Measurements from ENCODE around the gene RTN4. TPM values are rescaled to one million over a fixed set of nuclear protein-coding genes. Genes with fewer than 3 reads are reported as not detected.

The RTN4 gene
- total and polyA plus RNA-seq, 2 experiments from 2014 or later: 218 to 221 TPM

DNA sequence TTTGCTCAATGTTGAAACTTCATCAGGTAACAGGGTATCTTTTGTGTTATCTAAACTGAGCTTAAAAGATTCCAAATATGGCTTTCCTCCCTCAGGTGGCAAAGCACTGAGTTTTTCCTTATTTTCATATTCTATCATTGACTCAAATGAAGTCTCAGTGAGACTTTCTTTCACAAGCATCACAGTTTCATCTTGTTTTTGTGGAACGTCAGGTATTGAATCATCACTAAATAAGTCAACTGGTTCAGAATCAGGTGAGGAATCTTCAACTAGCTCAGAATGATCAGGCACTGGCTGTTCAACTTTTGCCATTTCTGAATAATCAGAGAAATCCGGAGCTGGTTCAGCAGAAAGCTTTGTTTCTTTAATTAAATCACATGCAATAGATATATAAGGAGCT lies 24.6 kb downstream of the RTN4 start:
- H4K20me1 ChIP-seq (replicated peaks; ENCODE audit: insufficient read depth): peaks cover 37% of the 10 kb centered on the region
- Mint-ChIP-seq H3K4me1 (peaks cover 16% of the 10 kb centered on the region), H3K36me3 (ENCODE audit: low read depth) (no peaks in the 10 kb centered on the region; the same call in 2 of the 3 replicates), H3K27ac (no peak overlapping the region), H3K27me3 (ENCODE audit: insufficient read depth, low read depth, poor library complexity) (no peaks in the 10 kb centered on the region), H3K4me3 (no peak overlapping the region), H3K9me3 (no peaks in the 10 kb centered on the region)
- peaks cover 74% of the 10 kb centered on the region for H3K4me1 ChIP-seq (ENCODE audit: insufficient read depth)
- H3K4me3 ChIP-seq: no peak overlapping the region
- DNase-seq (ENCODE audit: low spot score) (no peak), ATAC-seq (no peak)
- no peaks in the 10 kb centered on the region for H3K9me2 ChIP-seq (ENCODE audit: insufficient read depth)
- 0 out of 2 replicates have a peak overlapping the region, but pooled peaks have one; percentile 5 for H3K27ac ChIP-seq (ENCODE audit: low read depth)
- peaks cover 98% of the 10 kb centered on the region for H3K79me2 ChIP-seq (replicated peaks; ENCODE audit: insufficient read depth)
- no peak overlapping the region for H2AFZ ChIP-seq
- no peaks in the 10 kb centered on the region for H3F3A ChIP-seq (replicated peaks; ENCODE audit: low read depth)
- H3K36me3 ChIP-seq (ENCODE audit: insufficient read depth): no peaks in the 10 kb centered on the region
- TF ChIP-seq CREB1 (CRISPR knock-in tag; IDR thresholded peaks at IDR 0.05; ENCODE audit: low read depth) (no peak), STAT1 (IDR thresholded peaks at IDR 0.05; ENCODE audit: unreplicated experiment) (no peak), POLR2AphosphoS5 (IDR thresholded peaks at IDR 0.05; ENCODE audit: low read depth) (no peak), NANOG (IDR thresholded peaks at IDR 0.05; ENCODE audit: borderline replicate concordance) (no peak), EZH2phosphoT487 (IDR thresholded peaks at IDR 0.05; ENCODE audit: unreplicated experiment) (no peak)
- TF ChIP-seq, protein P1, sequence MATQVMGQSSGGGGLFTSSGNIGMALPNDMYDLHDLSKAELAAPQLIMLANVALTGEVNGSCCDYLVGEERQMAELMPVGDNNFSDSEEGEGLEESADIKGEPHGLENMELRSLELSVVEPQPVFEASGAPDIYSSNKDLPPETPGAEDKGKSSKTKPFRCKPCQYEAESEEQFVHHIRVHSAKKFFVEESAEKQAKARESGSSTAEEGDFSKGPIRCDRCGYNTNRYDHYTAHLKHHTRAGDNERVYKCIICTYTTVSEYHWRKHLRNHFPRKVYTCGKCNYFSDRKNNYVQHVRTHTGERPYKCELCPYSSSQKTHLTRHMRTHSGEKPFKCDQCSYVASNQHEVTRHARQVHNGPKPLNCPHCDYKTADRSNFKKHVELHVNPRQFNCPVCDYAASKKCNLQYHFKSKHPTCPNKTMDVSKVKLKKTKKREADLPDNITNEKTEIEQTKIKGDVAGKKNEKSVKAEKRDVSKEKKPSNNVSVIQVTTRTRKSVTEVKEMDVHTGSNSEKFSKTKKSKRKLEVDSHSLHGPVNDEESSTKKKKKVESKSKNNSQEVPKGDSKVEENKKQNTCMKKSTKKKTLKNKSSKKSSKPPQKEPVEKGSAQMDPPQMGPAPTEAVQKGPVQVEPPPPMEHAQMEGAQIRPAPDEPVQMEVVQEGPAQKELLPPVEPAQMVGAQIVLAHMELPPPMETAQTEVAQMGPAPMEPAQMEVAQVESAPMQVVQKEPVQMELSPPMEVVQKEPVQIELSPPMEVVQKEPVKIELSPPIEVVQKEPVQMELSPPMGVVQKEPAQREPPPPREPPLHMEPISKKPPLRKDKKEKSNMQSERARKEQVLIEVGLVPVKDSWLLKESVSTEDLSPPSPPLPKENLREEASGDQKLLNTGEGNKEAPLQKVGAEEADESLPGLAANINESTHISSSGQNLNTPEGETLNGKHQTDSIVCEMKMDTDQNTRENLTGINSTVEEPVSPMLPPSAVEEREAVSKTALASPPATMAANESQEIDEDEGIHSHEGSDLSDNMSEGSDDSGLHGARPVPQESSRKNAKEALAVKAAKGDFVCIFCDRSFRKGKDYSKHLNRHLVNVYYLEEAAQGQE (IDR thresholded peaks at IDR 0.05; ENCODE audit: unreplicated experiment): no peak
- TF ChIP-seq, protein P2, sequence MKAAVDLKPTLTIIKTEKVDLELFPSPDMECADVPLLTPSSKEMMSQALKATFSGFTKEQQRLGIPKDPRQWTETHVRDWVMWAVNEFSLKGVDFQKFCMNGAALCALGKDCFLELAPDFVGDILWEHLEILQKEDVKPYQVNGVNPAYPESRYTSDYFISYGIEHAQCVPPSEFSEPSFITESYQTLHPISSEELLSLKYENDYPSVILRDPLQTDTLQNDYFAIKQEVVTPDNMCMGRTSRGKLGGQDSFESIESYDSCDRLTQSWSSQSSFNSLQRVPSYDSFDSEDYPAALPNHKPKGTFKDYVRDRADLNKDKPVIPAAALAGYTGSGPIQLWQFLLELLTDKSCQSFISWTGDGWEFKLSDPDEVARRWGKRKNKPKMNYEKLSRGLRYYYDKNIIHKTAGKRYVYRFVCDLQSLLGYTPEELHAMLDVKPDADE (IDR thresholded peaks at IDR 0.05): no peak
- no peaks in the 10 kb centered on the region for H3K27me3 ChIP-seq (ENCODE audit: insufficient read depth)
- peak overlapping the region; percentile 50 for H3K4me2 ChIP-seq

GRCh38 chr2:55025082-55025481 lies 25.2 kb downstream of the RTN4 start:
- H3K9me2 ChIP-seq (ENCODE audit: insufficient read depth): no peaks in the 10 kb centered on the region
- peaks cover 32% of the 10 kb centered on the region for H4K20me1 ChIP-seq (replicated peaks; ENCODE audit: insufficient read depth)
- H3K4me3 ChIP-seq: no peak overlapping the region
- H3K27ac Mint-ChIP-seq: no peak overlapping the region
- no peaks in the 10 kb centered on the region for H3K27me3 ChIP-seq (ENCODE audit: insufficient read depth)
- DNase-seq (ENCODE audit: low spot score) (no peak), ATAC-seq (no peak)
- H3K79me2 ChIP-seq (replicated peaks; ENCODE audit: insufficient read depth): peaks cover 96% of the 10 kb centered on the region
- H3K36me3 Mint-ChIP-seq (ENCODE audit: low read depth): no peaks in the 10 kb centered on the region; the same call in 2 of the 3 replicates
- H3K27ac ChIP-seq (ENCODE audit: low read depth): no peak overlapping the region
- H3K4me1 ChIP-seq (ENCODE audit: insufficient read depth): peaks cover 79% of the 10 kb centered on the region
- no peak overlapping the region for H3K4me3 Mint-ChIP-seq
- H3K4me2 ChIP-seq: no peak overlapping the region
- H3F3A ChIP-seq (replicated peaks; ENCODE audit: low read depth): no peaks in the 10 kb centered on the region
- no peaks in the 10 kb centered on the region for H3K36me3 ChIP-seq (ENCODE audit: insufficient read depth)
- no peaks in the 10 kb centered on the region for H3K27me3 Mint-ChIP-seq (ENCODE audit: insufficient read depth, low read depth, poor library complexity)
- H3K4me1 Mint-ChIP-seq: peaks cover 19% of the 10 kb centered on the region
- no peak overlapping the region for H2AFZ ChIP-seq
- no peaks in the 10 kb centered on the region for H3K9me3 Mint-ChIP-seq
- TF ChIP-seq, protein P1 (IDR thresholded peaks at IDR 0.05; ENCODE audit: unreplicated experiment): no peak
- TF ChIP-seq STAT1 (IDR thresholded peaks at IDR 0.05; ENCODE audit: unreplicated experiment): no peak
- TF ChIP-seq, protein P2 (IDR thresholded peaks at IDR 0.05): no peak
- no peak for TF ChIP-seq ZNF331 (CRISPR knock-in tag; IDR thresholded peaks at IDR 0.05; ENCODE audit: low read depth)
- TF ChIP-seq POLR2AphosphoS5 (IDR thresholded peaks at IDR 0.05; ENCODE audit: low read depth): no peak

Measured in GM23338 (cell line).